HEK293T (cell line): ENCODE measurements around the gene JAG2.

Experiments used
- CTCF ChIA-PET: fragments of 350-600 bp; formaldehyde crosslinking; extraction: SDS; loops from one replicate; lab custom pipeline; 2021; ENCODE audit warnings: antibody characterized with exemption, inconsistent platforms; lab: Yijun Ruan, JAX
- POLR2A ChIA-PET: fragments of 350-600 bp; formaldehyde crosslinking; extraction: SDS; loops from one replicate; lab custom pipeline; 2020; ENCODE audit warnings: antibody characterized with exemption, inconsistent platforms; lab: Yijun Ruan, JAX
- DNase-seq: peaks from one replicate; pipeline ENCODE4 v3.0.0; 2012; ENCODE audit warnings: mixed read lengths; ENCODE audit errors: extremely low spot score
- ARNT ChIP-seq: fragments of 450-650 bp; IDR thresholded peaks from 2 replicates; pipeline ENCODE4 v1.6.1; 2017; ENCODE audit warnings: mild to moderate bottlenecking
- BHLHE40 ChIP-seq: fragments of 450-650 bp; IDR thresholded peaks from 2 replicates; pipeline ENCODE4 v1.6.1; 2016; ENCODE audit warnings: mild to moderate bottlenecking, moderate library complexity, borderline replicate concordance
- CTBP1 ChIP-seq: fragments of 450-650 bp; IDR thresholded peaks from 2 replicates; pipeline ENCODE4 v1.6.1; 2016; ENCODE audit warnings: borderline replicate concordance
- ELF4 ChIP-seq: fragments of 450-650 bp; IDR thresholded peaks from 2 replicates; pipeline ENCODE4 v1.6.1; 2017; ENCODE audit warnings: antibody characterized with exemption
- FOXA1 ChIP-seq: fragments of 450-650 bp; IDR thresholded peaks from 2 replicates; pipeline ENCODE4 v1.6.1; 2016; ENCODE audit warnings: mild to moderate bottlenecking
- FOXK2 ChIP-seq: fragments of 450-650 bp; IDR thresholded peaks from 2 replicates; pipeline ENCODE4 v1.6.1; 2016; ENCODE audit warnings: mild to moderate bottlenecking
- FOXM1 ChIP-seq: fragments of 450-650 bp; IDR thresholded peaks from 2 replicates; pipeline ENCODE4 v1.6.1; 2017; ENCODE audit warnings: mild to moderate bottlenecking, borderline replicate concordance
- HDGF ChIP-seq: fragments of 450-650 bp; IDR thresholded peaks from 2 replicates; pipeline ENCODE4 v1.6.1; 2017; ENCODE audit warnings: antibody characterized with exemption, borderline replicate concordance
- L3MBTL2 ChIP-seq: fragments of 450-650 bp; conservative IDR thresholded peaks from 2 replicates; pipeline ENCODE4 v1.6.1; 2016; ENCODE audit warnings: mild to moderate bottlenecking
- LEF1 ChIP-seq: fragments of 450-650 bp; IDR thresholded peaks from 2 replicates; pipeline ENCODE4 v1.6.1; 2017; ENCODE audit warnings: mild to moderate bottlenecking, borderline replicate concordance
- NFRKB ChIP-seq: fragments of 450-650 bp; IDR thresholded peaks from 2 replicates; pipeline ENCODE4 v1.6.1; 2016; ENCODE audit warnings: mild to moderate bottlenecking, moderate library complexity
- PKNOX1 ChIP-seq: fragments of 450-650 bp; IDR thresholded peaks from 2 replicates; pipeline ENCODE4 v1.6.1; 2016
- SP1 ChIP-seq: fragments of 450-650 bp; IDR thresholded peaks from 2 replicates; pipeline ENCODE4 v1.6.1; 2017
- SUZ12 ChIP-seq: fragments of 450-650 bp; IDR thresholded peaks from 2 replicates; pipeline ENCODE4 v1.6.1; 2016; ENCODE audit warnings: mild to moderate bottlenecking
- TARDBP ChIP-seq: fragments of 450-650 bp; IDR thresholded peaks from 2 replicates; pipeline ENCODE4 v1.6.1; 2016
- ZNF384 ChIP-seq: fragments of 450-650 bp; IDR thresholded peaks from 2 replicates; pipeline ENCODE4 v1.6.1; 2016

JAG2 gene

GRCh38 chr14:105092171-105093037, 76.2 kb downstream of the JAG2 start:
- ChIA-PET CTCF (interaction anchor here (0.7 to 1.1 kb wide), 2 partner anchors 14 to 77 kb away, joined by 3 to 4 read pairs; no protein-coding TSS in a partner anchor), POLR2A (interaction anchor here (0.7 kb wide), 1 partner anchor 37 kb away, joined by 3 read pairs; no protein-coding TSS in a partner anchor)
- TF ChIP-seq NFRKB (no peak), L3MBTL2 (no peak), CTBP1 (no peak), FOXM1 (no peak), FOXA1 (no peak), ZNF384 (no peak), PKNOX1 (no peak), FOXK2 (no peak), SP1 (no peak), LEF1 (no peak), TARDBP (no peak)
- DNase-seq: no peak

- ChIA-PET POLR2A (no interaction called here), CTCF (interaction anchor here (0.6 to 1.4 kb wide), 4 partner anchors 15 to 211 kb away, joined by 3 to 4 read pairs (median 3); no protein-coding TSS in a partner anchor)
- no peak for DNase-seq
- TF ChIP-seq FOXA1 (no peak), ELF4 (no peak), HDGF (no peak), BHLHE40 (no peak), PKNOX1 (no peak), ARNT (no peak), L3MBTL2 (no peak), ZNF384 (no peak), CTBP1 (no peak), SUZ12 (no peak), FOXK2 (no peak), SP1 (no peak), LEF1 (no peak), NFRKB (no peak), TARDBP (no peak), FOXM1 (no peak)
Measured at GRCh38 chr14:105091517-105092170, 76.9 kb downstream of the JAG2 start.

- POLR2A ChIA-PET: no interaction called here
- CTCF ChIA-PET: interaction anchor here (0.6 to 1.4 kb wide), 4 partner anchors 38 to 211 kb away, joined by 3 read pairs; partner anchors contain the start of gene AHNAK2
- no peak for DNase-seq
- TF ChIP-seq L3MBTL2 (no peak), LEF1 (no peak), ELF4 (no peak)
Measured at GRCh38 chr14:105091054-105091516, 77.5 kb downstream of the JAG2 start.
